ENCODE results near the gene COL19A1.

- TF ChIP-seq CTCF (conservative IDR thresholded peaks at IDR 0.05) (no peak), EZH2 (IDR thresholded peaks at IDR 0.05; ENCODE audit: low read depth) (no peak)
Measured at GRCh38 chr6:69887026-69887425, 20.7 kb downstream of the COL19A1 start.

All from PC-9 (cell line).